GM21737 (cell line): Measurements from ENCODE around the gene CYP27B1.

Experiments used
- ATAC-seq: cut with Tn5 transposase; IDR thresholded peaks from one replicate; pipeline ENCODE4 v1.9.1; 2021; ENCODE audit warnings: mild to moderate bottlenecking, moderate library complexity; ENCODE audit not compliant: unreplicated experiment

The CYP27B1 gene

DNA sequence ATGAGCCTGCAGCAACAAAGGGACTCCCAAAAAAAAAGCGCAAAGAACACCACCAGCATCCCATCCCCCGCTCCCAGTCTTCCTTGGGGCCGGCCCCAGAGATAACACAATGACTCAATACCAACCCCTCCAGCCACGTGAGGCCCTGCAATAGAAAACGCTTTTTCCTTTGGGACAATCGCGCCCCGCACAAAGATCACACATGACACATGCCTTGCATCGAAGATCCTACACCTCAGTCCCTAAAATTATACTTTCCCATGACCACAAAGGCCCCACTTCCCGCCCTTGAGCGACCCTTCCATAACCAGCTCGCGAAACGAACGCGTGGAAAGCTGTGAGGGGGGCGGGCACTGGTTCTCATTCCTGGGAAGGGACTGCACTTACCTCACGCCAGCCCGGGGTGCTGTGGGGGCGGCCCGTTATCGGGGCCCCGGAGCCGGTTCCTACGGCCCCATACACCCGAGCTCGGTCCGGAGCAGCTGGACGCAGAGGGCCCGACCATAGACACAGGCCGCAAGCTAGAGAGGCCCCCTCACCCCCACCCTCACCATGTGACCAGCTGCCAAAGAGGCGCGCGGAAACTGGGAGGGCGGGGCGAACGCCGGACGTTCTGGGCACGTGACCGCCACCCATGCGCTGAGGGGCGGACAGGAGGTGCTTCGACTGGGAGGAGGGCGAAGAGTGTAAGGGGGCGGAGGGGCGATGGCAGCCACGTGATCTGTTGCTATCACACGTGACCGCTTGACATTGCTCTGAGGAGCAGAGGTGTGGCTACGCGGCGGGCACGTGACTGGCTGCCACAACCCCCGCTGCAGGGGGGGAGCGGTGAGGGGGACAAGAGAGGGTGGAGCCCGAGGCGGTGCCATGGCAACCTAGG is 14.8 kb downstream of the CYP27B1 start, which contains the start of gene CDK4:
CDK4 (minus strand) TSS at position 523 of the 880 bp plus-strand sequence. CDS start 593 bp downstream, outside the sequence.
- ATAC-seq: peak; percentile 61

DNA sequence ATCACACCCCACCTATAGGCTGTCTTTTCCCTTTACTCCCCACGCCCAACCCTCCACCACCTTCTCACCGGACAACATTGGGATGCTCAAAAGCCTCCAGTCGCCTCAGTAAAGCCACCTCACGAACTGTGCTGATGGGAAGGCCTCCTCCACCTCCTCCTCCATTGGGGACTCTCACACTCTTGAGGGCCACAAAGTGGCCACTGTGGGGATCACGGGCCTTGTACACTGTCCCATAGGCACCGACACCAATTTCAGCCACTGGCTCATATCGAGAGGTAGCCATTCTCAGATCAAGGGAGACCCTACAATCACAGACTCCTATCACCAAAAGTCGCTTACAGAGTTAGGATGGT is 15.5 kb downstream of the CYP27B1 start:
- no peak for ATAC-seq

DNA sequence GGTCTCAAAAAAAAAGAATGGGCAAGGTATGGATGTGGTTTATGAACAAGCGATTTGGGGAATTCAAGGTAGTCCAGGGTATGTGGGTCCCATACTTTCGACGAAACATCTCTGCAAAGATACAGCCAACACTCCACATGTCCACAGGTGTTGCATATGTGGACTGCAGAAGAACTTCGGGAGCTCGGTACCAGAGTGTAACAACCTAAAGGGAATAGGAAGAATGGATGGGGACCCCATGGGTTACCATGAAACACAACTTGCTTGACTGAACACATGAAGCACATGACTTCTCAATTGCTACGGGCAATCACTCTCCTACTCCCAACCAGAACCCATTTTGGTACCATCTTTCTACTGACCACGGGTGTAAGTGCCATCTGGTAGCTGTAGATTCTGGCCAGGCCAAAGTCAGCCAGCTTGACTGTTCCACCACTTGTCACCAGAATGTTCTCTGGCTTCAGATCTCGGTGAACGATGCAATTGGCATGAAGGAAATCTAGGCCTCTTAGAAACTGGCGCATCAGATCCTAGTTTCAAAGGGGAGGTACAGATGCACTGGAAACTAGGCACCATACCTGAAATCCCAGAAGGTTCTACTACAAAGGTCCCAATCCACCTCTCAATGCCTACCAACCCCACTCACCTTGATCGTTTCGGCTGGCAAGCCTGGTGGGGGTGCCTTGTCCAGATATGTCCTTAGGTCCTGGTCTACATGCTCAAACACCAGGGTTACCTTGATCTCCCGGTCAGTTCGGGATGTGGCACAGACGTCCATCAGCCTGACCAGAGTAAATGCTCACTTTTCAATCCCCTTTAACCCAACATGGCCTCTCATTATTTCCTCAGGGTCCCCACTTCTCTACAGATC is 16.1 kb downstream of the CYP27B1 start:
- ATAC-seq: no peak

DNA sequence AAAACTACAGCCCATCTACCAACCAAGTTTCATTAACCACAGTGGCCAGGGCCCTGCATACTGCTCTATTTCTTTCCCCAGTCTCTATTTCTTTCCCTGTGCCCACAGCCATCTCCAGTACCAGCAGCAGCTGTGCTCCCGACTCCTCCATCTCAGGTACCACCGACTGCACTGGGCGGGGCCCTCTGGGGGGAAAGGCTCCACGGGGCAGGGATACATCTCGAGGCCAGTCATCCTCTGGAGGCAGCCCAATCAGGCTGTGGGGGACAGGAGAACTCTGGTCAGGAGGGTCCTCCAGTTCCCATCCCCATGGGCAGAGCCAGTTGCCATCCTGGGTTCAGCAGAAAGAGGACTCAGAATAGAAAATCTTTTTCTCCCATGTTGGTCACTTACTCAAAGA is 17.8 kb downstream of the CYP27B1 start:
- ATAC-seq: no peak

DNA sequence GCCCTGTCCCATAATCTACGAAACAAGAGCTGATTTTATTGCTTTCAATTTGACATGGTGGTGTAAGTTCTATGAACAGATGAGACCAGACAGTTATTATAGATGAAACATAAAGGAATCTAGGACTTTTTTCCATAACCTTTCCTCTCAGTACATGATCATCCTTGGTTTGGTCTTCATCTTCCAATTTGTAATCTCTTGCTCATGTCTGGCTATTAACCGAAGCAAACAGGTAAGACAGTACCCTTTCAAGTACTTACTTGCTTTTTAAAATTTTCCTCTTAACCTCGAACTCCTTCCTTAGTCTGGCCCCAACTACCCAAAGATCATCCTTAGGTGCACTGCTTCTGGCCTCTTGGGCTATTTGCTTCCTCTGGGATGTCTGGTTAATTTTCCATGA is 20.9 kb downstream of the CYP27B1 start:
- no peak for ATAC-seq

DNA sequence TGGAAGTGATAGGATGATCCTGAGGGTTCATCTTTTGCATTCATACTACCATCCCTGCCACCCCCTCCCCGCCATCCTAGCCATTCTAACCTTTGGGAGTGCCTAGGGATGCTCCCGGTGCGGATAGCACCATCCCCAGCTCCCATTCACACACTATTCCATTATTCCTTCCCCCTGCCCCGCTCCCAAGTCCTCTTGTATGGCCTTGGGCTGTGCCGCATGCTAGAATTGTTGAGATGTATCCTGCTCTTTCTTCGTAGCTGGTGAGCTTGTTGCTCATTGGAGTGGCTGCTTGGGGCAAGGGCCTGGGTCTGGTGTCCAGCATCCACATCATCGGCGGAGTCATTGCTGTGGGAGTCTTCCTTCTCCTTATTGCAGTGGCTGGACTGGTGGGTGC is 21.4 kb downstream of the CYP27B1 start:
- ATAC-seq: no peak

DNA sequence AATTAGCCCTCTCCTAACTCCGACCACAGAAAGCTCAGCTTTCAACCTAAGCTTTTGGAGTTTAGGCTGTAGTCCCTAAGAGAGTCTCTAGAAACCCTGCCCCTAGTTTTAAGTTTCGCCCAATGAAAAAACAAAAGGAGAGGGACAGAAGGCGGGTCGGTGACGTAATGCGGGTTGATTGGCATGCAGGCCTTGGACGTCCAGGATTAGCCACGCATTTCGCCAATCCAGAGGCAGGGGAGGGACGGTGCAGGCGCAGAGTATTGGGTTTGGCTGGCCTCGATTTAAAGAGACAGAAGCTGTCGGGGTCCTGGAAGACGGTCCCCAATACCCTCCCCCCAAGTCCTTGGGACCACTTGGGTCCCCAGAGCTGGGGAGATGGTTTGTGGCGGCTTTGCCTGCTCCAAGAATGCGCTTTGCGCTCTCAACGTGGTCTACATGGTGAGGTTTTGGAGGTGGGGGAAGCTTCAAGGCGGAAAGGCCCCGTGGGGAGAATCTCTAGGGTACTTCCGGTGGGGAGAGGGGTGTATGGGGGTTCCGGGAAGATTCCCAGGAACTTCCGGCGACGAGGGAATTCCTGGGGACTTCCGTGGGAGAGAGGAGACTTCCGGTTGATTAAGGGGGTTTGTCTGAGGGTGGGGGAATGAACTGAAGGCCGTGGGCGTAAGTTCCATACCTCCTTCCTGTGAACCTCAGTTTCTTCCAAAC is 21.9 kb downstream of the CYP27B1 start, which contains the start of gene TSPAN31:
TSPAN31 (plus strand) TSS at position 263 of the 708 bp plus-strand sequence; CDS start at position 379, 116 bp downstream.
- peak; percentile 74 for ATAC-seq

DNA sequence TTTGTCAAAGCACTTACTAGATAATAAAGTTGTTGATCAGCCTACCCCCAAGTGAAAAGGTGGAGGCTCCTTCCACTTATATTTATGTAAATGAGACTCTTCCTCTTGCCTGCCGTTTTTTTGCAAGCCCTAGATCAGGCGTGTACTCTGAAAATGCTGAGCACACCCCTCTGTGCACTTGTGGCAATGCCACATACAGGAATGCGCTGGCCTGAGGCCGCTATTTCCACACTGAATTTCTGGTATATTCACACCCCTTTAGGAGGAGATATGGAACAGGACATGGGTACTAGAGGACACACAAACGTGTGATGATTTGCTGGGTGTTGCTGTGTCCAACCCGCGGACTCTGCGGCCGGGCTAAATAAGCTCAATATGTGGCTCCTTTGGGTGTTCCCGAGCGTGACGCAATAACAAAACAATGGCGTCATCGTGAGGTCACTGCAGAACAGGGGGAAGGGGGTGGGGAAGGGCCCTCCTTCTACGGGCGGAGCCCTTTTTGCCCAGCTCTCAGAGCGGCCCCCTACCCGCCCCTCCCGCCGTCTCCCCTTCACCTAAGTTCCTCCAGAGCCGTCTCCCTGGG is 22.6 kb downstream of the CYP27B1 start:
- ATAC-seq: peak; percentile 37

DNA sequence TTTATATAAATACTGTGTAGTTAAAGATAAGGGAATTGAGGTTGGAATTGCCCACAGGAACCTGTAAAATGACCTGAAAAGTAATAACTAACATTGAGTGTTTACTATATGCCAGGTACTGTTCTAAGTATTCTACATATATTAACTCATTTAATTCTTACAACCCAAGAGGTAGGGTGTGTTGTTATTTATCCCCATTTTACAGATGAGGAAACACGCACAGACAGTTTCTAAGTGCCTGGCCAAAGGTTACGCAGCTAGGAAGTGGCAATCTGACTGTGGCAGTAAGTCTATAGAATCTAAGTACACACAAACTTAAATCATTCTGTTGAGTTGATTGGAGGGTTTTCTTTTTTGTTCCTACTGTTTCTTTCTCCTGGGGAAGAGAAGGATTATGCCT is 23.1 kb downstream of the CYP27B1 start:
- no peak for ATAC-seq

DNA sequence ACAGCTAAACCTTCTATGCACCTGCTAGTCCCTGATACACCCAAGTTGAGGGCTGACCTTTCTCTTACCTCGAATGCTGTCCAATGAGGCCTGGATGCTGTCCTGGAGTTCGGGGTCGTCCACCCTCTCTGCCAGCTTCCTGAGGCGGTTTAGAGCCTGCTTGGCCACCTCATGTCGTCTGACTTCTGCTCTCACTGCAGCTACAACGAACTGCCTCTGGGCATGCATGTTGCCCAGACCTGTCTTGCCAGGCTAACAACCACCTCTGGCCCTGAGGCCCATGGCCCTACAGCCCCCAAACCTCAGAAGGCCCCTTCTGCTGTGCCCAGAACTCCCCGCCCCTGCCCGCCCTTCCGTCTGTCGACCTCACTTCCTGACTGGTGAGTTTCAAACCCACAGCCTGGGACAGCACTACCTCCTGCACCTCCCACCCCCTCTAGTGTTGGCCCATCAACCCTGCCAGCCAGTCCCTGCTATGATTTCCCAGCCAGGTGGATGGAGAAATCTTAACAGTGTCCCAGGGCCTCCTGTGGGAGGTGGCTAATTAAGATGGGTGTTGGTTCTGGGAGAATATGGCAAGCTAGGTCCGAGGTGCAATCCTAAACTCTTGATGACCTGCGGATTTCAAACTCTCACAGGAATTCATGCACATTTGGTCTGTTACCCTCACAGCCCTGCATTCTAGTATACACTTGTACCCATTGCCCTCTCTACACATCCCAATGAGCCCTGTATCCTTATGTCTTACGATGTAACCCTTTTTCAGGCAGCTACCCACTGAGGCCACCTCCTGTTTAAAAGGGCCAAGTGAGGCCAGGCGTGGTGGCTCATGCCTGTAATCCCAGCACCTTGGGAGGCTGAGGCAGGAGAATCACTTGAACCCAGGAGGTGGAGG is 24.8 kb downstream of the CYP27B1 start:
- ATAC-seq: peak; percentile 58

DNA sequence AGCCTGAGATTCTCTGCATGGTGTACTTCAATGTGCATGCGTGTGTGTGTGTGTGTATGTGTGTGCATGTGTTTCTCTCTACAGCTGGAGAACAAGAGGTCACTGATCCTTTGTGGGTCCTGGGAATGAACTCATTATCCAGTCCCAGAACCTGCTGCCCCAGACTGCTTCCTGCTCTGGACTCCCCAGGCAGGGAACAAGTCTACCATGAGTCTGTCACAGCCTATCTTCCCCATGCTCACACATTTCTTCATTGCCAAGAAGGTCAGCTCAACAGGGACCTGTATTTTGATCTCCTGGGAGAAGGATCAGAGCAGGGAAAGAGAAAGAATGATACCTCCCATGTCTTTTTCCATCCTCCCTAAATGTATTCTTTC is 25.5 kb downstream of the CYP27B1 start:
- no peak for ATAC-seq

DNA sequence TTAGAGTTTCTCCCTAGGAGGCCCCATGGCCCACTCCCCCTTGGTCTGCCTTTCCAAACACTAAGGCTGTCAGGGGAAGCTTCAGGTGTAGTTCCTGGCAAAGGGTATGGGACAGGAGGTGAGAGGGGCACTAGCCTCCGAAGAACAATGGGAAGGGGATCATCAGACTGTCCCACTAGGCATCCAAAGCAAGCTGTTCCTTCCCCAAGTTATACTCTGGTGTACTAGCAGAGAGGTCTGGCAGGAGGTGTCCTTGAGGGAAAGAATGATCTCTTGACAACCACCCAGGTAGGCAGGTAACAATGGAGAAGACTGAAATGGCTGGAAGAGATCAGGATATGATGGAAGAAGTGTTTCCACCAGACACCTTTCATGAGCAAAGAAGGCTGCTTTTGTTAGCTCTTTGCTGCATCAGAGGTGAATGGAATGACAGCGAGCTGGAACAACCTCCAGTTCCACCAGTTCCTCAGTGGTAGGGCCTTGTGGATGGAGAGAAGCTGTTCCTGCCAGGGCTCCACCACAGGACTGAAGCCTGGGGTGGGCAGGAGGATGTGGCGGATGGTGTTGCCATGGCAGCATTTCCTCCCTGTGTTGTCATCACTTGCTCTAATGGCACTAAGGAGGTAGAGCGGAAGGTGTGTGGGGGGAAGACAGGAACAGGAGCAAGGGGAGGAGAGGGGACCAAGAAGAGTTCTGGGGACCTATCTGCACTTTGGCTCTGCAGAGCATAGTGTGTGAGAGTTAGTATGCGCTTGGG is 26.0 kb downstream of the CYP27B1 start:
- peak; percentile 46 for ATAC-seq

DNA sequence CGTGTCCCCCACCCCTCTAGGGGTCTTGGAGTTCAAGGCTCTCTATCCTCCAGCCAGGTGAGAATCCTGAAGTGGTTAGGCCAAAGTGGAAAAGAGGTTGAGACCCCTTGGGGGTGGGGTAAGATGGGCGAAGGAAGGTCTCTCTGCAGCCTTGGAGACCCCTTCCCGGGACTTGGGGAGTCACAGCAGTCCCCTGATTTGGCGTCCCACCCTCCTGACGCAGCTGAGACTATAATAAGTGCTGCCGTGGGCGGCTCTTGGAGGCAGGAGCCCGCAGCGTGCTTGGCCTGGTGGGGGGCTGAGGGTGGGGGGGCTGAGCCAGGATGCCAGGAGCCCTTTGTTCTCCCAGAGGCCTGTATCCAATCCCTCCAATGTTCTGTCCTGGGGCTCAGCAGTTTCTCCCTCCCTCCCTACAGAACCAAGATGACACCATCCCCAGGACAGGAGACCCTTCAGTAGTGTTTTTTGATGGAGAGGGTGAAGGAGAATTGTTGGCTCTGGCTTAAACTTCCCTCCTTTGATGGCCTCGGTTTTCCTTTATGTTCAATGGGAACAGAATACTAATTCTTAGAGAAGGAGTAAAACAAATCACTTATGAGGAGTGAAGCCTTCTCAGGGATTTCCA is 26.9 kb downstream of the CYP27B1 start:
- no peak for ATAC-seq

DNA sequence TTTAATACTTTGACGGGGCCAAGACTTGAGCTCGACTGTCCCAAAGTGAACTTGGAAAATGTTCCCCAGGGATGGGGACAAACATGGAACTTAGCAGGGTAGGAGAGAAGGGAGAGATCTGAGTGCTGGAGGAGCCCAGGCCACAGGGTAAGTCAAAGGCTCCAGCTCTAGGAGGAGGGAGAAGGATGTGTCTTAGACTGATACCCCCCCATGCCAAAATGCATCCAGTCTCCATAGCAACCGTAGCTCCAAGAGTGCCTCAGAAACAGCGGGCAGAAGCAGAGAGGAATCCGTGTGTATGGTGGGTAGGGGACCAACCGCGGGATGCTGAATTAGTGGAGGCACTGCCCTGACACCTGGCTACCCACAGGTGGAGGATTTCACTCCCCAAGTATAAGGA is 27.5 kb downstream of the CYP27B1 start:
- ATAC-seq: no peak

DNA sequence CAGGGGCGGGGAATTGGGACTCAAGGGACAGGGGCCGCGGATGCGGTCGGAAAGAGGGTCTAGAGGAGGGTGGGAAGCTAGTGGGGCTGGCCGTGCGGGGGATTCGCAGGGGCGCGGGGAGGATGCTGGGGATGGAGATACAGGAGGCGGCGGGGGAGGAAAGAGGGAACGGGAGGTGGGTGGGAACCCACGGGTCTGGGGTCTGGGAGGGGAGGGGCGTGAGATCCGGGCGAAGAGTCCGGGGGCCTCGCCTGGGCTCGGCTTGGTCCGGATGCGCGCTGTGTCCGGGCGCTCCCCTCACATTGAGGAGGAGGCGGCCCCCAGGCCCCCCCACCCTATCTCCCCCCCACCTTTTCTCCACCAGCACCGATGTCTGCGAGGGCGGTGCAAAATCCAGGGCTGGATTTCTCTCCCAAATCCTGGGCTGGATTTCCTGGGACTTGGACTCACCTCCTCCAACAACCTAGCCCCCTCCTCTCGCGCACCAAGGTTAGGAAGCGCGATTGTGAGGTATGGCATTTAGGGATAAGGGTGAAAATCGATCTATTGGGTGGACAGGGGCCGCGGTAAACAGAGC is 28.1 kb downstream of the CYP27B1 start, which contains the start of gene AGAP2:
AGAP2 (minus strand) TSS at position 82 of the 577 bp plus-strand sequence. CDS start 496 bp downstream, outside the sequence.
- ATAC-seq: no peak

DNA sequence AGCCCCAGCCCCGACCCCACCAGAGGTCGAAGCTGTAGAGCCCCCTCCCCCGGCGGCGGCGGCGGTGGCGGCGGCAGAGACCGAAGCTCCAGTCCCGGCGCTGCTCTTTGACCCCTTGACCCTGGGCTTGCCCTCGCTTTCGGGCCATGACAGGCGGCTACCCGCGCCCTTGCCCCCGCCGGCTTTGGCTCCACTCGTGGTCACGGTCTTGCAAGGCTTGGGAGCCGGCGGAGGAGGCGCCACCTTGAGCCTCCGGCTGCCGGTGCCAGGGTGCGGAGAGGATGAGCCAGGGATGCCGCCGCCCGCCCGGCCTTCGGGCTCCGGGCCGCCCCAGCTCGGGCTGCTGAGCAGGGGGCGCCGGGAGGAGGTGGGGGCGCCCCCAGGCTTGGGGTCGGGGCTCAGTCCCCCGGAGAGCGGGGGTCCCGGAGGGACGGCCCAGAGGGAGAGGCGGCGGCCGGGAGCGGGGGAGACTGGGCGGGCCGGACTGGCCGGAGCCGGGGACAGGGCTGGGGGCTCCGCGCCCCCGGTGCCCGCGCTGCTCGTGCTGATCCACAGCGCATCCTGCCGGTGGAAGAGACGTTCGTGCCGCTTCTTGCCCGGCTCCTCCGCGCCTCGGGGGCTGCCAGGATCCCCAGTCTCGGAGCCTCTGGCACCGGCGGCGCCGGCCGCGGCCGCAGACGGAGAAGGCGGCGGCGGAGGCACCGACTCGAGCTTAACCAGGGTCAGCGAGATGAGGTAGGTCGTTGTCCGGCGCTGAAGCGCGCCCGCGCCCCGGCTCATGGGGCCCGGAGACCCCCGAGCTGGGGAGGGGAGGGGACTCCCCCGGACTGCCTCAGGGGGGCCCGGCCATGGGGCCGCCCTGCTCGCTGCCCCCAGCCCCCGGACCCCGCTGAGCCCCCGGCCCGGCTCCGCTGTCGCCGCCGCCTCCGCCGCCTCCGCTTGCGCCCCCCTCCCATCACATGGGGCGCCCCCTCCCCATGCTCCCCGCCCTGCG is 29.1 kb downstream of the CYP27B1 start:
- ATAC-seq: no peak
